ENCODE results near the gene SLC2A1. TPM values are rescaled to one million over a fixed set of nuclear protein-coding genes. Genes with fewer than 3 reads are reported as not detected.
A peak's percentile ranks its signal among the peaks of the same experiment; 100 is the strongest.

SLC2A1 gene
- total and polyA plus RNA-seq, 9 of the 15 experiments (the other 6 are each of a cell fraction or from before 2014, with no cell fraction given) = 12.6 to 153 (median 48.0) TPM

DNA sequence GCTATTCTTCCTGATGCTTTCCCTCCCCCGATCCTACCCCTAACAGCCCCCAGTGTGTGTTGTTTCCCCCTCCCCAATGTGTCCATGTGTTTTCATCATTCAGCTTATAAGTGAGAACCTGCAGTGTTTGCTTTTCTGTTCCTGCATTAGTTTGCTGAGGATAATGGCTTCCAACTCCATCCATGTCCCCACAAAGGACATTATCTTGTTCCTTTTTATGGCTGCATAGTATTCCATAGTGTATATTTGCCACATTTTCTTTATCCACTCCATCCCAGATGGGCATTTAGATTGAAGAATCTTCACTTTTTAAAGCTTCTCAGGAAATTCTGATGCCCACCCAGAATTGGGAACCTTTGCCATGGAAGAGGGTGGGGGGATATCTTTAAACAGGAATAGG lies 19.0 kb upstream of the SLC2A1 start:
- no peak overlapping the region for H3K9ac ChIP-seq (ENCODE audit: insufficient read depth in 1 of 2, low read depth in 2 of 2, low read length in 2 of 2)
- peaks cover 21 to 24% of the 10 kb centered on the region in 2 experiments for H3K4me1 ChIP-seq (replicated peaks in 1 of 2; ENCODE audit: control insufficient read depth in 2 of 2, insufficient read depth in 2 of 2, low read length in 2 of 2)
- POLR2A ChIA-PET = interaction anchor here (0.7 to 2.1 kb wide), 2 partner anchors 10 to 21 kb away, joined by 3 to 15 read pairs; no protein-coding TSS in a partner anchor
- no CpG with 5 or more reads among the region's 1 CpG for WGBS (ENCODE audit: insufficient coverage, low coverage, missing lambda C conversion rate)
- BruUV-seq (replicated peaks) = no TSS peak
- no peak for ATAC-seq
- CTCF ChIA-PET (ENCODE audit: low intra/inter-chr PET ratio) = no interaction called here
- no peak overlapping the region for H3K4me2 ChIP-seq (ENCODE audit: insufficient read depth, low read length)
- in situ Hi-C loops (cut with MboI) = no loop called here
- no peak overlapping the region for H3K4me3 ChIP-seq
- TF ChIP-seq, protein P1, sequence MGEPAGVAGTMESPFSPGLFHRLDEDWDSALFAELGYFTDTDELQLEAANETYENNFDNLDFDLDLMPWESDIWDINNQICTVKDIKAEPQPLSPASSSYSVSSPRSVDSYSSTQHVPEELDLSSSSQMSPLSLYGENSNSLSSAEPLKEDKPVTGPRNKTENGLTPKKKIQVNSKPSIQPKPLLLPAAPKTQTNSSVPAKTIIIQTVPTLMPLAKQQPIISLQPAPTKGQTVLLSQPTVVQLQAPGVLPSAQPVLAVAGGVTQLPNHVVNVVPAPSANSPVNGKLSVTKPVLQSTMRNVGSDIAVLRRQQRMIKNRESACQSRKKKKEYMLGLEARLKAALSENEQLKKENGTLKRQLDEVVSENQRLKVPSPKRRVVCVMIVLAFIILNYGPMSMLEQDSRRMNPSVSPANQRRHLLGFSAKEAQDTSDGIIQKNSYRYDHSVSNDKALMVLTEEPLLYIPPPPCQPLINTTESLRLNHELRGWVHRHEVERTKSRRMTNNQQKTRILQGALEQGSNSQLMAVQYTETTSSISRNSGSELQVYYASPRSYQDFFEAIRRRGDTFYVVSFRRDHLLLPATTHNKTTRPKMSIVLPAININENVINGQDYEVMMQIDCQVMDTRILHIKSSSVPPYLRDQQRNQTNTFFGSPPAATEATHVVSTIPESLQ (CRISPR knock-in tag; IDR thresholded peaks at IDR 0.05) = no peak
- TF ChIP-seq SAP30 (IDR thresholded peaks at IDR 0.05; ENCODE audit: borderline replicate concordance, insufficient read depth, low read depth, low read length, poor library complexity, severe bottlenecking) (no peak), ZNF445 (CRISPR knock-in tag; IDR thresholded peaks at IDR 0.05; ENCODE audit: low read depth) (no peak), ESRRB (CRISPR knock-in tag; IDR thresholded peaks at IDR 0.05; ENCODE audit: borderline replicate concordance) (no peak), ZNF146 (CRISPR knock-in tag; IDR thresholded peaks at IDR 0.05; ENCODE audit: unreplicated experiment) (peak; percentile 91)
- no peak for FAIRE-seq
- H3K27ac ChIP-seq (ENCODE audit: extremely low read depth, low read depth, low read length) = no peak overlapping the region
- H2AFZ ChIP-seq (ENCODE audit: low read depth, low read length) = no peak overlapping the region
- no peaks in the 10 kb centered on the region for H3K9me3 ChIP-seq (replicated peaks; ENCODE audit: control insufficient read depth, insufficient read depth, low read depth, low read length)
- H4K20me1 ChIP-seq (replicated peaks; ENCODE audit: control insufficient read depth, insufficient read depth, low read length) = no peaks in the 10 kb centered on the region
- no peaks in the 10 kb centered on the region for H3K9me1 ChIP-seq (ENCODE audit: control insufficient read depth, insufficient read depth, low read length)
- H3K27me3 ChIP-seq (ENCODE audit: control insufficient read depth in 2 of 2, insufficient read depth in 2 of 2, low read length in 2 of 2) = no peaks in the 10 kb centered on the region
- no peaks in the 10 kb centered on the region; the same call in 2 of the 3 replicates for H3K36me3 ChIP-seq (ENCODE audit: control insufficient read depth, insufficient read depth, low read length)
- no peaks in the 10 kb centered on the region for H3K79me2 ChIP-seq (ENCODE audit: control insufficient read depth, insufficient read depth, low read length)
- no peak for DNase-seq (ENCODE audit: extremely low read depth in 1 of 4, low spot score in 3 of 4)
- intact Hi-C loops (cut with micrococcal nuclease) = no loop called here
